ENCODE measurements around the gene SYNDIG1.

SYNDIG1 gene

GRCh38 chr20:24698706-24699206 is 229.3 kb downstream of the SYNDIG1 start:
- DNase-seq, result no peak

- peak in 5 of 14 donors; percentile 30 to 73 (median 53) for DNase-seq
Measured at GRCh38 chr20:24699321-24700165, 230.1 kb downstream of the SYNDIG1 start.

- DNase-seq, result no peak
Measured at GRCh38 chr20:24700166-24700860, 230.9 kb downstream of the SYNDIG1 start.

- DNase-seq, result no peak
Measured at GRCh38 chr20:24701027-24701426, 231.6 kb downstream of the SYNDIG1 start.

- no peak for DNase-seq
Measured at GRCh38 chr20:24701668-24702067, 232.2 kb downstream of the SYNDIG1 start.

GRCh38 chr20:24702501-24703283 is 233.3 kb downstream of the SYNDIG1 start:
- no peak for DNase-seq

- DNase-seq, result no peak
Measured at GRCh38 chr20:24703284-24703610, 233.8 kb downstream of the SYNDIG1 start.

- no peak for DNase-seq
Measured at GRCh38 chr20:24704899-24705298, 235.5 kb downstream of the SYNDIG1 start.

- no peak for DNase-seq
Measured at GRCh38 chr20:24705486-24705885, 236.1 kb downstream of the SYNDIG1 start.

- DNase-seq, result no peak
Measured at GRCh38 chr20:24708411-24709295, 239.2 kb downstream of the SYNDIG1 start.

All from C1 segment of cervical spinal cord (tissue), 14 donors.